Measurements from ENCODE around the gene DHX32.

The DHX32 gene

DNA sequence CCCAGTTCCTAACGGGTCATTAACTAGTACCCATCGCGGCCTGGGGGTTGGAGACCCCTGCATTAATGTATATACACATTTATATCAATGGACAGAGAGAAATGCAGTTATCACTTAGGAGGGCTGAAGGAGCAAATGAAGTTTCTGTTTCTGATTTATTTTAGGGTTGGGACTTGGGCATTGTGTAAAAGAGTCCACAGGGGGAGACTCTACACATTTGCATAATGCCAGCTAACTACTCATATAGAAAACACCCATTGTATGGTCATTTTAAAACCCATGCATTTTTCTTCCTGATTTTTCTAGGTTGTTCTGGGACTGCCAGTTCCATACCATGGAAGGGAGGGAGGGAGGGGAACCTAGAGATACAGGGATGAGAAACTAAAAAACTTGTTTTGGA is 34.2 kb downstream of the DHX32 start:
- DNase-seq, result no peak

DNA sequence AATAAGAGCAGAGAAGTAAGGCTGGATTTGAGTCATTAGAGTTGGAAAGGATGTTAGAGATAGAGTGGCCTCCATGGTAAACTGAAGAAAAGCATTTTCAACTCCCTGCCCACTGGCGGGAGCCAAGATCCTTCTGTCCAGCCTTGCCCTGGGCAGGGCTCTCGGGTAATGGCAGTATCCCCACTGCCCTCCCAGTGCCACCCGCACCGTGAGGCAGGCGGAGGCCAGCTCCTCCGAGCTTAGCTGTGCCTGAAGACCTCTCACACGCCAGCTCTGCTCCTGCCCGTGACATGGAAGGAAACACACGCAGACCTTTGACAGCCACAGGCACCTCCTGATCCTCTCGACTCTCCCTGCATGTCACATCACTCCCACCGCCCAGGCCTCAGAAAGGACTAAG is 35.5 kb downstream of the DHX32 start:
- no peak for DNase-seq

DNA sequence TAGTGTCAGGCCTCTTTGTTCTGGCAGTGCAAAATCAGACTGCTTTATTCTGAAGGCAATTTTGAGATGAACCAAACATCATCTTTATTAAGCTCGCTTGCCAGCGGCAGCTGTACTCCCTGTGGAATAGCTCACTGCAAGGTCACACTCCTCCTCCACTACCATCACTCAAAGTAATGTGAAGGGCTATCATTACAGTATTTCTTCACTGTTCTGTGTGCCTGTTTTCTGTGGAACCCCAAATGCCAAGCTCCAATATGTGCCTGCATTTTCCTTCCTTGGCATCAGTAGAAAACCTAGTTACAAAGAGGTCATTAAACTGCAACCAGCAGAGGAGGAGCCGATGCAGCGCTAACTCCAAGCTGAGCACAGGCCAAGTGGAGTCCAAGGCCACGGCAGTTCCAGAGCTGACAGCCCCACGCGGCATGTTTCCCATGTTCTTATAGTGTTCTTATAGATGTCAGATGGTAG is 36.3 kb downstream of the DHX32 start:
- DNase-seq, result no peak

DNA sequence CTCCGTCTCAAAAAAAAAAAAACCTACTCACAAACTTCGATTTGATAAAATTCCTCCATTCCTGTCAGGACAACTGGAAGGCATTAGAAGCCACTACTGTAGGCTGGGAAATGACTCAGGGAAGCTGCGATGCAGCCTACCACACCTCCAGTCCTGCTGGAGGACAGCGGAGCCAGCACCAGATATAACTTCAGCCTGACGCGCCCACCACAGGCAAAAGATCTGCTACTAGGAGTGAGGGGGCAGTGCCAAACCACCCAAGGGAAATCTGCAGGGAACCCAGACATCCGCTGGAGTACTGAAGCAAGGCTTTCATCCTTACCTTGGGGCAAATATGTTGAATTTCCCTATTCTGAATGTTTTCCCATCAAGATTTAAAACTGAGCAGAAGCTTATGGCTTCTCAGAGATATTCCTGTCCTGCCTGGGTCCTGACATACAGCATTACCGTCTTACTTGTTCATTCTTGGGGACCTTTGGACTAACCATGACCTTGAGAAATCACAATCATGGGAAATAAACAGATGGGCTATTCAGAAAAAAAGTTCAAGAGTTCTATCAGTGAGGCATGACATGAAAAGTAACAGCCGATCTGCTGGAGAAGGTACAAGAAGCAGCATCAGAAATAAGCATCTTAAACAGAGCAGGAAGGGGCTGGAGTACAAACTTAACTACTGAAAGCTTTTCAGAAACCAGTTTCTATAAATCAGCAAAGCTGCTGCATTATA is 37.3 kb downstream of the DHX32 start:
- no peak for DNase-seq

DNA sequence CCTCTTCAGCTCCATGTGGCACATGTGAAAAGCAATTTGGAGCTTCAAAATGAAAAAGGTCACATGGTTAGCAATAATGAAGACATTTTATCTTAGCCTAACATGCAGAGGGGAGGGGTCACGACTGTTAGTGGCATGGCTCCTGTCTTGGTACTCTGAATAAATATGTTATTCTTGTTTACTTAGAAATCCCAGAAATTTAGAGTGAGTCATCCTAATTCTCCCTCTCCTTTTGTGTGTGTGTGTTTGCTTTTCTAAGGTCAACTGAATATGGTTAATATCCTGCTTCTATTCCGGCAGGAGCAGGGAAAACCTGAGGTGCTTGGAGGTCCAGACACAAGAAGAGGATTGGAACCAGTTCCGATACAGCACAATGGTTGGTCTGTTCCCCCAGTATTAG is 40.1 kb downstream of the DHX32 start:
- DNase-seq, result no peak

DNA sequence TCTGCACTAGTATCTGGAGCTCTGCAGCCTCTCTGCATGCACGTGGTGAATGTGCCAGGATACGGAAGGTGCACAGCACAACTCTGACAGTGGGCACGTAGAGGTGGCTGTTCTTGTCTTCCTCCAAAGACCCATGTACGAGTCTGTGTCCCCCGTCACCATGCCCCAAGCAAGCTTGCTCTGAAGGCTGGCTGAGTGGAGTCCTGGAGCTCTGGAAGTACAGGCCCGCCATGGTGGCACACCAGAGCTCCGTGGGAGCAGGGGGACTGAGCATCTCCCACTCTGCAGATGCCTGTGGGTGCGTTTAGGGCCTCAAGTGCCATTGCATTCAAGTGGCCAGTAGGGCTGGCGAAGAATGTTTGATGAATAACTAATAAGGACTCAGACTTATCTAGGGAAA is 40.7 kb downstream of the DHX32 start:
- no peak for DNase-seq

DNA sequence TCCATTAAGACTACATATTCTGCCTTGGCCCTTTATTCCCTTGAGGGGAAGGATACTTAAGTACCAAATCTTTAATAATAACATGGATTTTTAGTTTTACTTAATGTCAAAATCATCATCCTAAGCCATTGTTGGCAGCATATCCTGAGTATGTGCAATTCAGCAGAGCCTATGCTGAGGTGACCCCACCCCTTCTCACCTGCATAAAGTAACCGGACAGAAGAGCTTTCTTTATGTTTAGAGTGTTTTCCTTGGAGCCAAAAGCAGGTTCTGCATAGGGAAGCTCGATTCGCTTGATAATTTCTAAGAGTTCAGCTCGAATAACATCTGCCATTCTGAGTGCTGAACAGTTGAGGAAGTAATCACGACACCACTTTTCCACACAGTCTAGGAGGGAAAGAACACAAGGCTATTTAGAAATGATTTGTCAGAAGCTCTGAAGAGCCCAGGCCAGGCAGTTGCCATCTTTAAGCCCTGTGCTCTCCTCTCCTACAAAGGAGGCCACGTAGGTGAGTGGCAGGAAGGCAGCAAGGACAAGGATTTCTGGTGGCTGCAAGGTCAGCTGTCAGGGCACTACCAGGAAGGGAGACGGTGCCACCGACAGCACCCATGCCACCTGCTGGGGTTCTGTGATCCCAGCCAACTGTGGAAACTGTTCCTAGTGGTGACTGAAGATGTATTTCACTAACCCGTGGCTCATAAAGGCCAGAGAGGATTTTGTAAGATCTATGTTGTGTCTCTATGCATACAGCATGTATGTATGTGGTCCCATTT is 42.1 kb downstream of the DHX32 start:
- DNase-seq, result no peak

DNA sequence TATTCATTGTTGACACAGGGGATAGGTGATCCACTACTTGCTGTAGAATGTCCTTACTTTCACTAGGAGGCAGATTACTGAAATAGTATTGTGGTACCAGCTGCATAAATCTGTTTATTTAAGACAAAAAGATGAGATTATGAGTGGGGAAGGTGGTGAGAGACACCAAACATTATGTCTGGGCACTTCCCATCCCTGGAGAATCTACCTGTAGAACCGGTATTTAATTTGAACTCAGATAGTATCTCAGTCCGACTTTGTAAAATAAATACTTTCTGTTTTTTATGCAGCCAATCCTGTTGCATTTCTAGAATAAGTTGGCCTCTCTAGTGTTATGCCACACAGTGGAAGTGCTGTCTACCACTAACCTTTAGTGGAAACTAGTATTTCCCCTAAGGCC is 44.3 kb downstream of the DHX32 start:
- DNase-seq, result no peak

DNA sequence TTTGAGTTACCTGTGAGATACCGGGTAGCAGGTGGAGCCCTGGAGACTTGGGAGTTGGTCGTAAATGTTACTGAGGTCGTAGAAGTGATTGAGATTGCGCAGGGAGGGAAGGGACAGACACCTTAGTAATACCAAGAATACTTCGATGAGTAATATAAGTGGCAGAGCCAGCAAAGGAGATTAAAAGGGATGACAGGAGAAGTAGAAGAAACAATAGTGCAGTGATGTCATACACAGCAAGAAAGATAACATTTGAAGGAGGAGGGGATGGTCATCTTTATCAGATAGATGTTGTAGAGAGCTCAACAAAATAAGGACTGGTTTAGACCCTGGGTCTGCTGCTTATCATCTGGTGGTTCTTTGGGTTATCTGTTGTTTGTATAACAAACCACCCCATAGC is 52.8 kb downstream of the DHX32 start:
- no peak for DNase-seq

DNA sequence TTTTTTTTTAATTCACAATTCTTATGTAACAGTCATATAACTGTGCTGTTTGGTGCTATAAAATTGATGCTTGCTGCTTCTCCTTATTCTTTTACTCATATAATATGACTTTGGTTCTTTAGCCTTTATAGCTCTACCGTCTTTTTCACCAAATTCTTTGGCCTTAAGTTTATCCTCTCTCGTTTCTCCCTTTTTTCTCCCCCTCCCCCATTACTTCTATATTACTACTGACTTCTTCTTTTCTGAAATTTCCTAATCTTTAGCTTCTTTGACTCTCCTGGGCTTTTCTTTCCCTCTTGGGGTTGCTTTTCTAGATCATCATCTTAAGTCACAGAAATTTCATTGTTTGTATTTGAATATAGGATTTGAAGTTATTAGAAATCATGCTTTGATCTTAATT is 54.0 kb downstream of the DHX32 start:
- no peak for DNase-seq

DNA sequence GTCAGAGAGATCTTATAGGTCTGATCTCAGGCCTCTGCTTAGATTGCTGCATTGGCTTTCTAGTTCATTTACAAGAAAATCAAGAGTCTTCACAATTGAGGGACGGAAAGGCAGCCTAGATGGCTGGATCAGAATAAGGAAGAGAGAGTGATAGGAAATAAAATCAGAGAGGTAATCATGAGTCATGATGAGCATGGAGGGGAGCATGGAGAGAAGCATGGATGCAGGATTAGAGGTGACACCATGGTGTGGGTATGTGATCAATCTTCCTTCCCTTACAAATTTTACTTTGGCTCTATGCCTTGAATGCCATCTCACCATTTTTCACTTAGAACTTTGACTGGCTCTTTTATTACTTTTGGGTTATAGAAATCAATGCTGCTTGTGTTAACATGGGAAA is 56.4 kb downstream of the DHX32 start:
- no peak for DNase-seq

DNA sequence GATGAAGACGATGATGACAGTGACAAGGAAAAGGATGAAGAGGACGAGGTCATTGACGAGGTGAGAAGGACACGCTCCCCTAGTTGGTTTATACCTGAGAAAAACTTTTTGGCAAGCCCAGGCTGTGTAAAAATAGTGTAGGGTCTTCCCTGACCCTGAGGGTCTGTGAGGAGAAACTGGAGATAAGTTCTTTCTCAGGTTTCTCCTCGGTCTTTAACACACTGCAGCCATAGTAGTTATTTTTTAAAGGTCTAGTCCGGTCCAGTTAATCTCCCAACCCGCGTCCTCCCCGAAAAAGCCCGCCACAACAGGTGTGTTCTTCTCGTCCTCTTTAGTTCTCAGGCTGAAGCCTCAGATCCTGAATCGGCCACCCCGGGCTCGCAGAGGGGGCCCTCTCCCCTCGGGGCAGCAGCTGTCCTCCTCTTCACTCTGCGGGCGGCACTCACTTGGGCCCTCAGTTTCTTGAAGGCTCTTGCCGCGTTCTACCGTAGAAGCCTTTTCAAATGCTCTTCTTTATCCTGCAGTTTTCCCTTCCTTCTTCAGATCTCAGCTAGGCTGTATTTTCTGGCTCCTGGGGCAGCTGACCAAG is 57.3 kb downstream of the DHX32 start:
- peak; percentile 4 for DNase-seq

DNA sequence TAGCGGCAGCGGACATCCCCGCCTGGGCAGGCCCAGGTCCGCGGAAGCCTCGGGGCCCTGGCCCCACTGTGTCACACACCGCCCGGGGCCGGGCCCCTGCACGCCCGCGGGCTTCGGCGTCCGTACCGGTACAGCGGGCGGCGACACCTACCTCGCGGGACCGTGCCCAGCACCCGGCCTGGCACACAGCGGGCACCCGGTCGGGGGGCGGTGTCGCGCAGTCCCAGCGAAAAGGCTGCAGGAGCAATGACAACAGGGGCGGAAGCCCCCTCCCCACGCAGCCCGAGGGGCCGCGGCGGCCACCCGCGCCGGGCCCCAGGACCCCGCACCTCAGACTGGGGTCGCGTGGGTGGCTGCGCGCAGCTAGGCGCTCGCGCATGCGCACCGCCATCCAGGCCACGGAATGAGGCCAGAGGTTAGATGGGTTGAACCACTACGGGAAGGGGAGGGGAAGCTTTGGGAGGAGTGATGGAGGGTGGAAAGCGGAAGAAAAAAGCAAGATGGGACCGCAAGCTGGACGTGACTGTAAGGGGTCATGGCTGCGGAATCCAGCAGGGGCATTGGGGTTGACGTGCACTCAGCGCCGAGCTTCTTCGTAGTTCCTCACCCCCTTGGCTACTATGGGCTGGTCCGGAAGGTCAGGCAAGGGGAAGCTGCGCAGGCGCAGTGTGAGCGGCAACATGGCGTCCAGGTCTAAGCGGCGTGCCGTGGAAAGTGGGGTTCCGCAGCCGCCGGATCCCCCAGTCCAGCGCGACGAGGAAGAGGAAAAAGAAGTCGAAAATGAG is 58.0 kb downstream of the DHX32 start, which contains the start of the genes BCCIP and UROS:
Gene BCCIP (plus strand): TSS at position 669 of the 785 bp plus-strand sequence. CDS start 12 bp downstream, at position 681.
Gene UROS (minus strand): TSS at position 381 of the 785 bp plus-strand sequence. CDS start 6,759 bp downstream, outside the sequence.
- peak; percentile 84 for DNase-seq

DNA sequence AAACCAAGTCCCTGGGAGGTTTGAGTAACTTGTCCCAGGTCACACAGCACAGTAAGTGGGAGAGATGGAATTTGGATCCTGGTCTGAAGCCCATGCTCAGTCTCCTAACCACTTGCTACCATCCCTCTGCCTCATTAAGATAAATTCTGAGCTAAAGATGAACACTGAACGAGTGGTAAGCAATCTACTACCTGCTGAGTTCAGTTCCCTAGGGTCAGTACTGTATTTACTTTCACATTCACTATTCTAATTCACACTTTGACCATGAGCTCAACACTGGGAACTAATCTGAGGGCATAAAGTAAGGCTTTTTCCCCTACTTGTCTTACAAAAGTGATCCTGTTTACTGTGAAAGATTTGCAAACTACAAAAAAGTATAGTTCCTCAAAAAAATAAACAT is 60.4 kb downstream of the DHX32 start:
- DNase-seq, result no peak

DNA sequence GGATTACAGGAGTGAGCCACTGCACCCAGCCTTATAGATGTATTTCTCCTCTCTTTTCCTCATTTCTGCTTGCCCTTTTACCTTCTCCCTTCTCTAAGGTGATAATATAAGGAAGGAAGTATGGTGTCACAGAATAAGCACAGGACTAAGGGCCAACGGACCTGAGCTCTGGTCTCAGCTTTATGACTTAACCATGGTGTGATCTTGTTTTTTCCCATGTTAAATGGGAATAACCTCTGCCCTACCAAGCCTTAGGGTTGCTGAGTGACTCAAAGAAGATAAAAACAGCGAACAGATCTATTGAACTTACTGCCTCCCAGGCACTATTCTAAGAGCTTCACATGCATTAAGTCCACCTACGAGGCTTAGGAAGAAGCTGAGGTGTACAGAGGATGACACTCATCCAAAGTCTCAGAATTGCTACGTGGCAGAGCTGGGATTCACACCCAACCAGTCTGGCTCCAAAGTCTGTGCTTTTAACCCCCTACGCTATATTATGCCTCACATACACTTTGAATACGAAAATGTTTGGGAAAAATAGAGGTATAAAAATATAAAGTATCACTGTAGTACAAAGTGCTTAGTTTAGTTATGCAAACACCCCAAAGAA is 63.6 kb downstream of the DHX32 start:
- no peak for DNase-seq

DNA sequence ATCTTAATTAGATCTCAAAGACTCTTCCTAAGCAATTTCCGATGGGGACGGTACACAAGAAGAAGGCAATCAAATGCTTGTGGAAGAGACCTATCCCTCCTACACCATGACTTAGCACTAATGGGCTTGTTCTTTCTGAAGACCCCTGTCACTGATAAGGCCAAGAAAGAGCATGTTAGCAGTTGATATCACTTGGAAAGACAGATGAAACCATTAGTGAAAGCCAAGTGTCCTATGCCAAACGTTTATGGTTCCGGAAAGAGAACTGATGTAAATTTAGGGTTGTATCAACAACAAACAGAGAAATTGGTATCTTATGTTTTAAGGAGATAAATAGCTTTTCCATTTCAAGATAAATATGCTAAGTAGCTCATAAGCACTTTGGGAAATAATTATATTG is 64.5 kb downstream of the DHX32 start:
- DNase-seq, result no peak

DNA sequence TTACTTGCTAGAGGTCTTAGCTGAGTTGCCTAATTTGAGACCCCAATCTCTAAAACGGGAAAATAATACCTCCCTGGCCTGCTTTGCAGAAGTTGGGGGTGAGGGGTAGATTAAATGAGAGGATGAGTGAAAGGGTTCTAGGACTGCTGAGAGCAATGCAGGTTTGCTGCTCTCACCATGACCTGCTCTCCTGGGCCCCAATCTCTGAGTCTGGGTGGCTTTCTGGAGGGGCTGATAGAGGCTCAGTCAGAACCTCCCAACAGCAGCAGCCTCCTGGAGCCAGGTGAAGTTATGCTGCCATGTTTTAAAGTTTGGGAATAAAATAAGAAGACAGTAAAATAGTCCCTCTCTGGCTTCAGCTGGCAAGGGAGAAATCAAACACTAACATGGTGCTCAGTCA is 65.3 kb downstream of the DHX32 start:
- DNase-seq, result no peak

DNA sequence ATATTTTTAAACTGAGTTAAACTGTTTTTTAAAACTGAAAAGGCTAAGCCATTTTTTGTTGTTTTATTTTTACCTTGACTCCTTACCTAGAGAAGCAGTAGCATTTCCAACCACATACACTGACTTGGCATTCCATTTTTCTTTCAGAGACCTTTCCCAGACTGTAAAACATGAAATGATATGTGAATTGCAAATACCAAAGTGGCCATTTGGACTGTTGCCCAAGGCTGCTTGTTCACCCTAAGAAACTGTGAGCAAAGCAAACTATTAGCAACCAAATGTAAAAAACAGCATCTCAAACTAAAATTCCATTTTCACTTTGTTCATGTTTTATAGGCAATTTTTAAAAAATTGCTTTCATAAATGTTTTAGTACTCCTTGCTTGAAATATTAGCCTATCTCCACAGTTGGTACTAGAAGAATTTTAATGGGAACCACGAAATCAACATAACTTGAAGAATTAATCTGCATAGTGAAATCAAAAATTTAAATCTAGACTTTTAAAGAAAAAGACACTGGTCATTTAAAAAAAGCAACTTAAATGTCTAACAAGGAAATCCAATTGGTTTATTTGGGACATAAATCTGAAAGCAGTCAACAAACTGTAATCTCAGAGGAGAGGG is 68.9 kb downstream of the DHX32 start:
- no peak for DNase-seq

DNA sequence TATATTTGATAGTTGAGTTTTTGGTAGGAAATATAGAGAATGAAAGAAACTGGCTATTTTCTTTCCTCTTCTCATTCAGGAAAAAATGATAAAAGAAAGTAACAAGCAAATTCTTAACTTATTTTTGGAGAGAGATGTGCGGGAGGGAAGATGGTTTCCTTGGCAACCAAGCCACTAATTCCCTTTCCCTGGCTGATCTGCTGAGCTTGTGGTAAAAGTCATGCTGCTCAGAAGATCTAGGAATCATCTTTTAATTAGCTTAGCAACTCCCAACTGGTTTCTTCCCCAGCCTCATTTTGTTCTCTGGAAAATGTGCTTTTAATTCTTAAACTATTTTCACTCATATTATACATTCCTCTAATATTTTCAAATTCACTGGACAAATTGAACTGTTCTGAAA is 69.8 kb downstream of the DHX32 start:
- no peak for DNase-seq

DNA sequence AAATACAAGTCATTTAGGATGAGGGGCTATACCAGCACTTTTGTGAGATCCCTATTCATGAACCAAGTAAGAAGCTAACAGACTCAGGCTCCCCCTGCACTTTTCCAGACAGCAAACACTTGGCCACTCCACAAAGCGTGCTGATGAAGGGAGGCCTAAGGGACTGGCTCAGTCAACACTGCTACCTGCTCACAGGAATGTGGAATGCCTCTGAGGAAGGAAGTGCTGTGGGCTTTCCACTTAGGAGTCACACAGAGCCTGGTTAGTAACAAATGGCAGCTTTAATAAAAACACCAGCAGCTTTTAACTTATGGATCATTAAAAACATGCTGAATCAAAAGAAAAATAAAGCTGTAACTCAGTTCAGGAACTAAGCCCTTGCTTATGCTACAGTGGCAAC is 73.0 kb downstream of the DHX32 start:
- DNase-seq, result no peak

DNA sequence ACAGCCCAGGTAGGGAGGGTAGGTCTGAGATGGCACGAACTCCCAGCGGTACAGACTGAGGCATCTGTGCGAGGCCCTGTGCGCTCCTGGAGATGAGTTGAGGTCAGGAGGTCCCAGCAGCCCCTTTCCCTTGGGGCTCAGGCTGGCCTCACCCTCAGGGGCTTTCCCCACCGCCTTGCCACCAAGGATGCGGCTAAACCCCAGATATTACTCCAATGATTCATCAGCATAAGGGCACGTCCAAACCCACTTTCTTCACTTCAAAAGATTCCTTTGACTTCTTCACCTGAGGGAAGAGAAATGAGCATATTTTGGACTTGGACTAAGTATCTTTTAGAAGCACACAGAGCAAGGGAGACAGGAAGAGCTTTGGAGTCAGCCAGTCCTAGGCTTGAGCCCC is 78.4 kb downstream of the DHX32 start:
- DNase-seq, result no peak

DNA sequence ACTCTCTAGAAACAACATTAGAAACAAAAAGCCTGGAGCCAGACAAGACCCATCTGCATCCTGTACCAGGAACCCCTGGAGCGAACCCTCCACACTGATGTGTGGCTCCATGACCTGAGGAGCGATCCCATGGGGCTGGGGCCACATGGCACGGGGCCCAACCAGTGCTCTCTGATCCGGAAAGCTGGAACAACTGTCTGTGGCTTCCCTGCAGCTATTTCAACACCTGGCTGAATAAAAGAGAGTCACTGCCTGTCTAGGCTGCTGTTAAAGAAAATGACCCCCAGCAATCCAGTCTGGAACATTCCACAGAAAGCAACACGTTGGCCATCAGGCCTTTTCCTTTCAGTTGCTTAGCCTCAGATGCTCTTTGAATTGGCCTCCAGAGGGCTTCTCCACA is 79.0 kb downstream of the DHX32 start:
- DNase-seq, result no peak

All from NK-92 treated with Interleukin-12 subunit alpha and Interleukin-12 subunit beta, amount 100 ng/mL, for 24 hours (cell line).